Vagina (tissue), 2 donors: ENCODE data around the gene RERG.

Experiments used
- POLR2A ChIP-seq, 2 donors: fragments of 450-650 bp; IDR thresholded peaks; one replicate each; pipeline ENCODE4 v1.6.1; 2017; ENCODE audit warnings: antibody characterized with exemption in 2 of 2, mild to moderate bottlenecking in 2 of 2, moderate library complexity in 2 of 2
- POLR2AphosphoS5 ChIP-seq, 2 donors: sonication (generic); formaldehyde crosslinking; IDR thresholded peaks; one replicate each; pipeline ENCODE4 v1.9.0; 2017; ENCODE audit warnings: antibody characterized with exemption in 2 of 2, mild to moderate bottlenecking in 2 of 2, low read depth in 1 of 2; ENCODE audit not compliant: insufficient read depth in 1 of 2
- TF ChIP-seq, protein P1 (sequence below), 3 experiments: fragments of 450-650 bp in 2 of 3; fragments of 200-600 bp in 1 of 3; sonication (generic) in 1 of 3; IDR thresholded peaks; one replicate each; pipeline ENCODE4 v1.5.1; 2017 to 2019; ENCODE audit warnings: antibody characterized with exemption in 3 of 3, mild to moderate bottlenecking in 2 of 3, moderate library complexity in 2 of 3

DNA sequence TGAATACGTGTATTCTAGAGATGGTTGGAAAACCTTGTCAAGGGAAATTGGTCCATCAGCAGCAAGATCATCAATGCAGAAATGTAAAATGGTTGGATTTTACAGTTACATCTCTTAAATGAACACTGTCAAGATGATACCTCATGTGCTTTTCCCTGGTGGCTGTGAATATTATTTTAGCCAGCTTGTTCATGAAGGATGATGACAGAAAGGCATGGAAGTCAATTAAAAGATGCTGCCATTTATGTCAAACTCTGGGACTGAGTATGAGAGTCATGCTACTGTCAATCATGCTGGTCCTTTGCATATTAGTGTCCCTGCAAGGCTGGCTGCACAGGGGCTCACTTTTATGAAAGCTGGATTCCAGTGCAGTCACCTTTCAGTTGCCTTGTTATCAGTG is 10.3 kb upstream of the RERG start:
- TF ChIP-seq, protein P1, sequence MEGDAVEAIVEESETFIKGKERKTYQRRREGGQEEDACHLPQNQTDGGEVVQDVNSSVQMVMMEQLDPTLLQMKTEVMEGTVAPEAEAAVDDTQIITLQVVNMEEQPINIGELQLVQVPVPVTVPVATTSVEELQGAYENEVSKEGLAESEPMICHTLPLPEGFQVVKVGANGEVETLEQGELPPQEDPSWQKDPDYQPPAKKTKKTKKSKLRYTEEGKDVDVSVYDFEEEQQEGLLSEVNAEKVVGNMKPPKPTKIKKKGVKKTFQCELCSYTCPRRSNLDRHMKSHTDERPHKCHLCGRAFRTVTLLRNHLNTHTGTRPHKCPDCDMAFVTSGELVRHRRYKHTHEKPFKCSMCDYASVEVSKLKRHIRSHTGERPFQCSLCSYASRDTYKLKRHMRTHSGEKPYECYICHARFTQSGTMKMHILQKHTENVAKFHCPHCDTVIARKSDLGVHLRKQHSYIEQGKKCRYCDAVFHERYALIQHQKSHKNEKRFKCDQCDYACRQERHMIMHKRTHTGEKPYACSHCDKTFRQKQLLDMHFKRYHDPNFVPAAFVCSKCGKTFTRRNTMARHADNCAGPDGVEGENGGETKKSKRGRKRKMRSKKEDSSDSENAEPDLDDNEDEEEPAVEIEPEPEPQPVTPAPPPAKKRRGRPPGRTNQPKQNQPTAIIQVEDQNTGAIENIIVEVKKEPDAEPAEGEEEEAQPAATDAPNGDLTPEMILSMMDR (IDR thresholded peaks at IDR 0.05): no peak
- TF ChIP-seq POLR2A (IDR thresholded peaks at IDR 0.05) (no peak), POLR2AphosphoS5 (IDR thresholded peaks at IDR 0.05; ENCODE audit: insufficient read depth in 1 of 2, low read depth in 1 of 2) (no peak)
